ENCODE results near the gene PGAM2.

Gene PGAM2

DNA sequence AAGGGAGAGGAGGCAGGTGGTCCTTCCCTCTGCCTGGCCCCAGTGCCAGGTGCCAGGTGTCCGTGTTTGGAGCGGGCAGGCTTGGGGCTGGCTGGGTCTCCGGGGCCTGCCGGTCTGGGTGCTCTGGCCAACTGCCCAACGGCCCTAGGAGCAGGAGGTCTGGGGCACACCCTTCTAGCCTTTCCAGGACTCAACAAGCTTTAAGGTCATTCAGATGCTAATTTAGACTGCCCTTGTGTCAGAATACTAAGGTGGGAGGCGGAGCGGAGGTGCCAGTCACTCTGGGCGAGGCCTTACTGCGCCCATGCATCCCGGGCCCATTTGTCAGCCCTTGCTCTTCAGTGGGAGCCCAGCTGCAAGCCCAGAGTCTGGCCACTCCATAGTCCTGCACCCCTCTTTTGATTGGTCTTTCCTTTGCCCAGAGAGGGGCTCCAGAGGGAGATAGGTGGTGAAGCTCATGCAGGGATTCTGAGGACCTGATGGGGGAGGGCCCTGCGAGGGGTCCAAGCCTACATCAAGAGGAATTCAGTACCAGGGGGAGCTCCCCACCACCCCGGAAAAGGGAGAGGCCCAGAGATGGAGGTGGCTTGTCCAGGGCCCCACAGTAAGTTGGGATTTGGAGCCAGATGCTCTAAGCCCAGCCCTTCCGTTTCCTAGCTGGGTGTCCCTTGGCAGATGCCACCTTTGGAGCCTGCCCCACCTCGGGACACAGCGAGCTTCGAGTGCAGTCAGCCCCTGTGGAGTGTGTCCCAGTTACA, 1.3 kb downstream of the PGAM2 start:
- no peak for DNase-seq (ENCODE audit: low read depth)
- H3K4me3 ChIP-seq (ENCODE audit: low read depth, low read length), result no peak overlapping the region
- TF ChIP-seq, protein P1, sequence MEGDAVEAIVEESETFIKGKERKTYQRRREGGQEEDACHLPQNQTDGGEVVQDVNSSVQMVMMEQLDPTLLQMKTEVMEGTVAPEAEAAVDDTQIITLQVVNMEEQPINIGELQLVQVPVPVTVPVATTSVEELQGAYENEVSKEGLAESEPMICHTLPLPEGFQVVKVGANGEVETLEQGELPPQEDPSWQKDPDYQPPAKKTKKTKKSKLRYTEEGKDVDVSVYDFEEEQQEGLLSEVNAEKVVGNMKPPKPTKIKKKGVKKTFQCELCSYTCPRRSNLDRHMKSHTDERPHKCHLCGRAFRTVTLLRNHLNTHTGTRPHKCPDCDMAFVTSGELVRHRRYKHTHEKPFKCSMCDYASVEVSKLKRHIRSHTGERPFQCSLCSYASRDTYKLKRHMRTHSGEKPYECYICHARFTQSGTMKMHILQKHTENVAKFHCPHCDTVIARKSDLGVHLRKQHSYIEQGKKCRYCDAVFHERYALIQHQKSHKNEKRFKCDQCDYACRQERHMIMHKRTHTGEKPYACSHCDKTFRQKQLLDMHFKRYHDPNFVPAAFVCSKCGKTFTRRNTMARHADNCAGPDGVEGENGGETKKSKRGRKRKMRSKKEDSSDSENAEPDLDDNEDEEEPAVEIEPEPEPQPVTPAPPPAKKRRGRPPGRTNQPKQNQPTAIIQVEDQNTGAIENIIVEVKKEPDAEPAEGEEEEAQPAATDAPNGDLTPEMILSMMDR (conservative IDR thresholded peaks at IDR 0.05; ENCODE audit: low read depth, low read length), result no peak

DNA sequence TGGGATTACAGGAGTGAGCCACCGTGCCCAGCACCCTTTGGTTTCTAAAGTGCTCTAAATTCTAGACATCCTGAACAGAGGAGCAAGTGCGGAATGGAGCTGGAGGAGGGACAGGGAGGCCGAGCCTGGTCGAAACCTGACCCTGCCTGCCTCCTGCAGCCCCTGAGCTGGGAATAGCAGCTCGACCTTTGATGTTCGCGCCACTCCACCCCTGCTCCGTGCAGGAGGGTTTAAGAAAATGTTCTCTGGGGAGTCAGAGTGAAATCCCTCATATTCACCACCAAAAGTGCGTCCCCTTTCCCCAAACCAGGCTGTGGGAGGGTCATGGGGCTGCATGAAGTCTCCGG, 1.8 kb downstream of the PGAM2 start:
- no peak overlapping the region for H3K4me3 ChIP-seq (ENCODE audit: low read depth, low read length)
- no peak for DNase-seq (ENCODE audit: low read depth)
- TF ChIP-seq, protein P1 (conservative IDR thresholded peaks at IDR 0.05; ENCODE audit: low read depth, low read length), result no peak

DNA sequence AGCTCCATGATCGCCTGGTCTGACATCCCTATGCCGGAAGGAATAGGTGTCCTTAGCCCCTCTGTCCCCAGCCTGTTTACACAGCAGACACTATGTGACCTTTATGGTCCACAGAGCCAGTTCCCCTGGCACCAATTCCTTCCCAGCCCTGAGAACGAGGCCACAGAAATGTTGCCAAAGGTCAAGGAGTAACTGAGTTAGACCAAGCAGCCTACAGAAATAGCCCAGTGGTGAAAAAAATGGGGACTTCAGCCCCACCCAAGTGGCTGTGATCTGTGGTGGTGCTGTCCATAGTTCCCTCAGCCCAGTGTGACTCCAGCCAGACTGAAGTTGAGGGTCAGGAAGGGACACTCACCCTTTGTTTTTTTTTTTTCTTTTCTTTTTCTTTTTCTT, 2.5 kb downstream of the PGAM2 start:
- TF ChIP-seq, protein P1 (conservative IDR thresholded peaks at IDR 0.05; ENCODE audit: low read depth, low read length), result no peak
- no peak for DNase-seq (ENCODE audit: low read depth)
- H3K4me3 ChIP-seq (ENCODE audit: low read depth, low read length), result no peak overlapping the region

DNA sequence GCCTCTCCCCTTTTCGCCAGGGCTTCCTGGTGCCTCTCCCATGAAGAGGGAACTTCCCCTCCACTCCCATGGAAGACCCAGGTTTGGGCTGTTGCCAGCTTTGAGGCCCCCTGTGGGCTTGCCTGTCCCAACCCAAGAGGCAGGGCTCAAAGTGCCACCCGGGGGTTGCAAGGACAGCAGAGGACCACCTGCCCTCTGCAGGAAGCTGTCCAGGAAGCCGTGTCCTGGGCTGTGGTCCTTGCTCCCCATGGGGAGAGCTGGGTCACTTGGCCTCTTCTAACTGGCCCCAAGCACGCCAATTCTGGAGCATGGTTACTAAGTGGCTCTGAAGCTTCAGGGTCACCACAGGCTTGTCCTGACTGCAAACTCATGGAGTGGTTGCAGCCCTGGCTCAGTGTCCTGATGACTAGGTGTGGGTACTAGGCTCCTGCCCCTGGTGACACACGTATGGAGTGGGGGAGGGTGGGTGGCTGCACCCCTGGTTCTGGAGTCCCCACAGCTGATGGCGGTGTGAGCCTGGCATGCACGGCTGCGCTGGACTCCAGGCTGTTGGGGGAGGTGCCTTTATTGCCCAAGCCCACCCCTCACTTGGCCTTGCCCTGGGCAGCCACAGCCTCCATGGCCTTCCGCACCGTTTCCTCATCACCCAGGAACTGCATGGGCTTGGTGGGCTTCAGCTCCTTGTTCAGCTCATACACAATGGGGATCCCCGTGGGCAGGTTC, 3.0 kb downstream of the PGAM2 start:
- H3K4me3 ChIP-seq (ENCODE audit: low read depth, low read length), result no peak overlapping the region
- TF ChIP-seq, protein P1 (conservative IDR thresholded peaks at IDR 0.05; ENCODE audit: low read depth, low read length), result no peak
- no peak for DNase-seq (ENCODE audit: low read depth)

DNA sequence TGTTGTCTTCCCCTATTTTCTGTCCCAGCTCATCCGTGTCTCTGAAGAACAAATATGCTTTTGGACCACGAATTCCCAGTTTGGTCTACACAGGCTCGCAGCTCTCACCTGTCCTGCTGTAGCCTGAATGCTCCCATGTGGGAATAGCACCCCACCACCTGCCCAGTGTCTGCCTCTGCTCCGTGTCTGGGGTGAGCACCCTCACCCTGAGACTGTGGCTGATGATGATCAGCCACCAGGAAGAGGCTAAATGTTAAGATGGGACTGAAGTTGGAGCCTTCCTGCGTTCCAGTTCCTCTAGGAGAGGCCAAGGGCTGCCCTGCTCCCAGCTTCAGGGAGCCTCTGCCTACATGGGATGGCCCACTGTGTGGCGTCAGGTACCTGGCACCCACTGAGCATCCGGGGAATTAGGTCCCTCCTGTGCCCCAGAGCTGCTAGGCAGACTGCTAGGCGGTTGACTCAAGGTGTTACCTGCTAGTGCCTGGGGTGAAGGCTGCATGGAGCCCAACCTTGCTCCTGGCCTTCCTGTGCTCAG, 3.7 kb downstream of the PGAM2 start:
- TF ChIP-seq, protein P1 (conservative IDR thresholded peaks at IDR 0.05; ENCODE audit: low read depth, low read length), result no peak
- H3K4me3 ChIP-seq (ENCODE audit: low read depth, low read length), result no peak overlapping the region
- DNase-seq (ENCODE audit: low read depth), result no peak

DNA sequence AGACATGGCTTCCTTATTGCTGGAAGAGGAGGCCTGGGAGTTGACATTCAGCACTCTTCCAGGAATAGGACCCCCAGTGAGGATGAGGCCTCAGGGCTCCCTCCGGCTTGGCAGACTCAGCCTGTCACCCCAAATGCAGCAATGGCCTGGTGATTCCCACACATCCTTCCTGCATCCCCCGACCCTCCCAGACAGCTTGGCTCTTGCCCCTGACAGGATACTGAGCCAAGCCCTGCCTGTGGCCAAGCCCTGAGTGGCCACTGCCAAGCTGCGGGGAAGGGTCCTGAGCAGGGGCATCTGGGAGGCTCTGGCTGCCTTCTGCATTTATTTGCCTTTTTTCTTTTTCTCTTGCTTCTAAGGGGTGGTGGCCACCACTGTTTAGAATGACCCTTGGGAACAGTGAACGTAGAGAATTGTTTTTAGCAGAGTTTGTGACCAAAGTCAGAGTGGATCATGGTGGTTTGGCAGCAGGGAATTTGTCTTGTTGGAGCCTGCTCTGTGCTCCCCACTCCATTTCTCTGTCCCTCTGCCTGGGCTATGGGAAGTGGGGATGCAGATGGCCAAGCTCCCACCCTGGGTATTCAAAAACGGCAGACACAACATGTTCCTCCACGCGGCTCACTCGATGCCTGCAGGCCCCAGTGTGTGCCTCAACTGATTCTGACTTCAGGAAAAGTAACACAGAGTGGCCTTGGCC, 4.3 kb downstream of the PGAM2 start:
- H3K4me3 ChIP-seq (ENCODE audit: low read depth, low read length), result no peak overlapping the region
- TF ChIP-seq, protein P1 (conservative IDR thresholded peaks at IDR 0.05; ENCODE audit: low read depth, low read length), result no peak
- no peak for DNase-seq (ENCODE audit: low read depth)

Measured in choroid plexus epithelial cell (primary cell).